HFFc6 (cell line): ENCODE data around the gene HNRNPL. TPM values are rescaled to one million over a fixed set of nuclear protein-coding genes. Genes with fewer than 3 reads are reported as not detected.
"Not testable (repeated sequence)": the region's sequence is repeated elsewhere in the genome, so short reads cannot be mapped to it uniquely, and the experiment has no call there.

Experiments
- DNase-seq: peaks from one replicate; pipeline ENCODE4 v3.0.0-alpha.2; 2018
- H3K27ac Mint-ChIP-seq: 2 replicates; pipeline ENCODE4 v1.8.0; 2020; ENCODE audit warnings: mild to moderate bottlenecking, mixed read lengths
- H3K27me3 Mint-ChIP-seq: 2 replicates; pipeline ENCODE4 v1.8.0; 2021; ENCODE audit warnings: mild to moderate bottlenecking, moderate library complexity, mixed read lengths; ENCODE audit not compliant: insufficient read depth
- H3K36me3 Mint-ChIP-seq: 2 replicates; pipeline ENCODE4 v1.8.0; 2021; ENCODE audit warnings: low read depth, mixed read lengths
- H3K4me1 Mint-ChIP-seq: 2 replicates; pipeline ENCODE4 v1.8.0; 2020; ENCODE audit warnings: low read depth, mixed read lengths
- H3K4me3 Mint-ChIP-seq: 2 replicates; pipeline ENCODE4 v1.8.0; 2020; ENCODE audit warnings: mild to moderate bottlenecking, moderate library complexity, mixed read lengths
- H3K9me3 Mint-ChIP-seq: 2 replicates; pipeline ENCODE4 v1.8.0; 2020; ENCODE audit warnings: mild to moderate bottlenecking, mixed read lengths
- total RNA-seq, 6 experiments: library from RNA; stranded (reverse); fragmentation: NEBNext Ultra II Directional; extraction: Animal tissue kit (Norgen Biotek cat#: 25700); gene quantifications; 2 replicates in 1 of 6; 3 replicates in 5 of 6; pipeline ENCODE4 v1.2.3, GENCODE V29; 2021
- TF ChIP-seq, protein P1 (sequence below): fragments of 200-600 bp; sonication (generic); IDR thresholded peaks from 2 replicates; pipeline ENCODE4 v1.5.0; 2021; ENCODE audit warnings: antibody characterized with exemption, mild to moderate bottlenecking

HNRNPL gene
- total RNA-seq, 6 experiments from 2014 or later, result 337 to 467 (median 441) TPM

GRCh38 chr19:38868551-38868950 lies 18.8 kb upstream of the HNRNPL start:
- Mint-ChIP-seq H3K4me3 (no peak overlapping the region), H3K27ac (no peak overlapping the region), H3K27me3 (no peaks in the 10 kb centered on the region; the same call in none of the 2 replicates), H3K36me3 (no peaks in the 10 kb centered on the region), H3K9me3 (no peaks in the 10 kb centered on the region), H3K4me1 (peaks cover 6% of the 10 kb centered on the region; the same call in 1 of the 2 replicates)
- no peak for DNase-seq
- TF ChIP-seq, protein P1, sequence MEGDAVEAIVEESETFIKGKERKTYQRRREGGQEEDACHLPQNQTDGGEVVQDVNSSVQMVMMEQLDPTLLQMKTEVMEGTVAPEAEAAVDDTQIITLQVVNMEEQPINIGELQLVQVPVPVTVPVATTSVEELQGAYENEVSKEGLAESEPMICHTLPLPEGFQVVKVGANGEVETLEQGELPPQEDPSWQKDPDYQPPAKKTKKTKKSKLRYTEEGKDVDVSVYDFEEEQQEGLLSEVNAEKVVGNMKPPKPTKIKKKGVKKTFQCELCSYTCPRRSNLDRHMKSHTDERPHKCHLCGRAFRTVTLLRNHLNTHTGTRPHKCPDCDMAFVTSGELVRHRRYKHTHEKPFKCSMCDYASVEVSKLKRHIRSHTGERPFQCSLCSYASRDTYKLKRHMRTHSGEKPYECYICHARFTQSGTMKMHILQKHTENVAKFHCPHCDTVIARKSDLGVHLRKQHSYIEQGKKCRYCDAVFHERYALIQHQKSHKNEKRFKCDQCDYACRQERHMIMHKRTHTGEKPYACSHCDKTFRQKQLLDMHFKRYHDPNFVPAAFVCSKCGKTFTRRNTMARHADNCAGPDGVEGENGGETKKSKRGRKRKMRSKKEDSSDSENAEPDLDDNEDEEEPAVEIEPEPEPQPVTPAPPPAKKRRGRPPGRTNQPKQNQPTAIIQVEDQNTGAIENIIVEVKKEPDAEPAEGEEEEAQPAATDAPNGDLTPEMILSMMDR, result no peak

DNA sequence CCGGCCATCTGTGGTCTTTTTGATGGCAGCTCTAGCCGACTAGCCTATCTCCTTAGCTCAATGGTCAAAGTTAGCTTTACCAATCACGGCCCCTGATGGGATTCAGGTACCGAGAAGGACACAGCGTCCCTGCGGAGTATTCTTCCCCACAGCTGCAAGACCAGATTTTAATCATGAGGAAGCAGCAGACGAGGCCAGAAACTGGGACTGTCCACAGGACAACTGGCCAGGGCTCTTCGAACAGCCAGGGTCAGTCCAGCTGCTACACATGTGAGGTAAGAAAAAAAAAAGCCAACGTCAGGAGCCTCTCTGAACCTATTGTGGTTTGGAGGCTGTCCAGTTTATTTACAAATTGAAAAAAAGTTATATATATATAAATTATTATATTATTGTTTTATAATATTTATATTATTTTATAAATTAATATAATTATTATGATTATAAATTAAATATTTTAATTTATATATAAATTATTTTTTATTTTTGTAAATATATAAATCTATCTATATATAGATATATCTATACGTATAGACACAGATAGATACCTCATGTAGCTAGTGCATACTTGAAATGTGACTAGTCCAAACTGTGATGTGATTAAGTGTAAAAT lies 17.5 kb upstream of the HNRNPL start:
- DNase-seq, result no peak
- Mint-ChIP-seq H3K9me3 (no peaks in the 10 kb centered on the region), H3K27me3 (no peaks in the 10 kb centered on the region; the same call in none of the 2 replicates), H3K27ac (no peak overlapping the region), H3K4me3 (no peak overlapping the region), H3K4me1 (peaks cover 6% of the 10 kb centered on the region; the same call in 1 of the 2 replicates), H3K36me3 (no peaks in the 10 kb centered on the region)
- TF ChIP-seq, protein P1, result no peak

GRCh38 chr19:38862321-38863059 lies 12.7 kb upstream of the HNRNPL start:
- DNase-seq, result no peak
- H3K9me3 Mint-ChIP-seq, result no peaks in the 10 kb centered on the region
- no peaks in the 10 kb centered on the region; the same call in 1 of the 2 replicates for H3K27me3 Mint-ChIP-seq
- H3K4me1 Mint-ChIP-seq, result no peaks in the 10 kb centered on the region
- TF ChIP-seq, protein P1, result no peak
- H3K36me3 Mint-ChIP-seq, result no peaks in the 10 kb centered on the region
- no peak overlapping the region for H3K27ac Mint-ChIP-seq
- no peak overlapping the region for H3K4me3 Mint-ChIP-seq

GRCh38 chr19:38861368-38861767 lies 11.6 kb upstream of the HNRNPL start:
- Mint-ChIP-seq H3K4me3 (no peak overlapping the region), H3K27me3 (no peaks in the 10 kb centered on the region; the same call in 1 of the 2 replicates), H3K36me3 (no peaks in the 10 kb centered on the region), H3K27ac (no peak overlapping the region), H3K4me1 (no peaks in the 10 kb centered on the region), H3K9me3 (peaks cover 5% of the 10 kb centered on the region; the same call in 1 of the 2 replicates)
- no peak for DNase-seq
- TF ChIP-seq, protein P1, result no peak

- H3K9me3 Mint-ChIP-seq, H3K4me1 Mint-ChIP-seq, H3K36me3 Mint-ChIP-seq, DNase-seq, H3K27me3 Mint-ChIP-seq, H3K4me3 Mint-ChIP-seq, H3K27ac Mint-ChIP-seq: not testable (repeated sequence)
Measured at GRCh38 chr19:38859631-38860204, 9.9 kb upstream of the HNRNPL start.

DNA sequence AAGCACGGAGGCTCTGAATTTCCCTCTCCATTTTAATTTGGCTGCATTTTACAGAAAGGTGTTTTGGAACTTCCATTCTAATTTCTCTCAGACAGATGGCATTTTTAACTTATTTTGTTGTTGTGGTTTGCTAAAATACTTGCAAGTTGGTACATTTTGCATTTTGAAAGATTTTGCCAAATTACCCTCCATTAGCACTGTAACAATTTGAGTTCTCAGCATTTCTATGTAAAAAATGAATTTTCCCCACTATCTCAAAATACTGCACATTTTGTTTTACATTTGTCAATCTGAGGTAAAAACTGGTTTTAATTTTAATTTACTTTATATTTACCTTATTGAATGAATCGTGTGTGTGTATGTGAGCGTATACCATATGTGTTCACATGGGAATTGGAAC lies 7.0 kb upstream of the HNRNPL start:
- peaks cover 7% of the 10 kb centered on the region for H3K4me1 Mint-ChIP-seq
- TF ChIP-seq, protein P1, result no peak
- DNase-seq, result no peak
- H3K27ac Mint-ChIP-seq, result no peak overlapping the region
- no peak overlapping the region for H3K4me3 Mint-ChIP-seq
- no peaks in the 10 kb centered on the region for H3K27me3 Mint-ChIP-seq
- no peaks in the 10 kb centered on the region for H3K36me3 Mint-ChIP-seq
- H3K9me3 Mint-ChIP-seq, result peaks cover 5% of the 10 kb centered on the region; the same call in 1 of the 2 replicates

DNA sequence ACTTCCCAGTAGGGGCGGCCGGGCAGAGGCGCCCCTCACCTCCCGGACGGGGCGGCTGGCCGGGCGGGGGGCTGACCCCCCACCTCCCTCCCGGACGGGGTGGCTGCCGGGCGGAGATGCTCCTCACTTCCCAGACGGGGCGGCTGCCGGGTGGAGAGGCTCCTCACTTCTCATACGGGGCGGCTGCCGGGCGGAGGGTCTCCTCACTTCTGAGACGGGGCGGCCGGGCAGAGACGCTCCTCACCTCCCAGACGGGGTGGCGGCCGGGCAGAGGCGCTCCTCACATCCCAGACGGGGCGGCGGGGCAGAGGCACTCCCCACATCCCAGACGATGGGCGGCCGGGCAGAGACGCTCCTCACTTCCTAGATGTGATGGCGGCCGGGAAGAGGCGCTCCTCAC lies 6.0 kb upstream of the HNRNPL start:
- not testable (repeated sequence) for H3K27me3 Mint-ChIP-seq, H3K36me3 Mint-ChIP-seq, H3K27ac Mint-ChIP-seq, DNase-seq, H3K4me3 Mint-ChIP-seq, H3K9me3 Mint-ChIP-seq
- peaks cover 18% of the 10 kb centered on the region for H3K4me1 Mint-ChIP-seq

DNA sequence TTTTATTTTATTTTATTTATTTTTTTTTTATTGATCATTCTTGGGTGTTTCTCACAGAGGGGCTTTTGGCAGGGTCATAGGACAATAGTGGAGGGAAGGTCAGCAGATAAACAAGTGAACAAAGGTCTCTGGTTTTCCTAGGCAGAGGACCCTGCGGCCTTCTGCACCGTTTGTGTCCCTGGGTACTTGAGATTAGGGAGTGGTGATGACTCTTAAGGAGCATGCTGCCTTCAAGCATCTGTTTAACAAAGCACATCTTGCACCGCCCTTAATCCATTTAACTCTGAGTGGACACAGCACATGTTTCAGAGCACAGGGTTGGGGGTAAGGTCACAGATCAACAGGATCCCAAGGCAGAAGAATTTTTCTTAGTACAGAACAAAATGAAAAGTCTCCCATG lies 5.2 kb upstream of the HNRNPL start:
- H3K9me3 Mint-ChIP-seq, H3K4me3 Mint-ChIP-seq, H3K27me3 Mint-ChIP-seq, H3K27ac Mint-ChIP-seq, H3K36me3 Mint-ChIP-seq, DNase-seq: not testable (repeated sequence)
- H3K4me1 Mint-ChIP-seq, result peaks cover 21% of the 10 kb centered on the region
